ENCODE measurements around the gene SLCO4A1.
A peak's percentile ranks its signal among the peaks of the same experiment; 100 is the strongest.
"Not testable (repeated sequence)": the region's sequence is repeated elsewhere in the genome, so short reads cannot be mapped to it uniquely, and the experiment has no call there.

The SLCO4A1 gene

DNA sequence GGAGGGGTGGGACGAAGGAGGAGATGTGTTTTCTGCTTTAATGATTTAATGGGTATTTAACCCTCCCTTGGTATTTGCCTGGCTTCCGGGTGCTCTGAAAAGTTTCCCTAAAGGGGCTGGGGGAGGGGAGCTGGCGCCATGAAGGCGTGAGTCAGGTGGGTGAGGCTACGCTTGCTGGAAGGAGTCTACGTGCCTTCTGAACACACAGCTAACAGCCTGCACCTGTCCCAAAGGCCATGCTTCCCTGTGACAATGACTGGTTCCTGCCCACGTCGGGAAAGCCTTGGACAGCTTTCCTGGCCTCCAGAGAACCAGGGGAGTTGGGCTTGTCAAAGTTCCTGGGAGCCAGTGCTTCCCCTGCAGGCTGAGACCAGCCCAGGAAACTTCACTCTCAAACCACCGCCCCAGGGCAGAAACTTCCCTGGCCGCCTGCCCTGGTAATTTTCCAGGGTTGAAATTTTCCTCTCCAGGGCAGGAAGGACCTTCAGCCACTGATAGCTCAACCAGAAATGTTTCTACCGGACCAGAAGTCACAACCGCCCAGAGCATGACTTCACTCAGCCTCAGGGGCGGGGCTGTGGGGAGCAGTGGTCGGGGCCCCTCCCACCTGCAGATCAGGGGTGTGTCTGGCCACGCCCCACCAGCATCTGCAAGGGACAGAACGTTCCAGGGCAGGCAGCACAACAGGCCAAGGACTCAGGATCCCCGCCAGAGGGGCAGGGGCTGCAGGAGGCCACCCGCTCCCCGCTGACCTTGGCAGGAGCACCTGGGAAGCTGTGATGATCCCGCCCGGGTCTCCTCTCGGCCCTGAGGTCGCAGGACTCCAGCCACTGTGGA, 18.6 kb upstream of the SLCO4A1 start:
- peak; percentile 93 for DNase-seq (ENCODE audit: low spot score)

- no peak for DNase-seq (ENCODE audit: low spot score)
Observed at GRCh38 chr20:62624325-62624690, 18.0 kb upstream of the SLCO4A1 start.

- DNase-seq (ENCODE audit: low spot score): no peak
Observed at GRCh38 chr20:62624719-62625453, 17.4 kb upstream of the SLCO4A1 start.

GRCh38 chr20:62625516-62625915, 16.8 kb upstream of the SLCO4A1 start:
- no peak for DNase-seq (ENCODE audit: low spot score)

DNA sequence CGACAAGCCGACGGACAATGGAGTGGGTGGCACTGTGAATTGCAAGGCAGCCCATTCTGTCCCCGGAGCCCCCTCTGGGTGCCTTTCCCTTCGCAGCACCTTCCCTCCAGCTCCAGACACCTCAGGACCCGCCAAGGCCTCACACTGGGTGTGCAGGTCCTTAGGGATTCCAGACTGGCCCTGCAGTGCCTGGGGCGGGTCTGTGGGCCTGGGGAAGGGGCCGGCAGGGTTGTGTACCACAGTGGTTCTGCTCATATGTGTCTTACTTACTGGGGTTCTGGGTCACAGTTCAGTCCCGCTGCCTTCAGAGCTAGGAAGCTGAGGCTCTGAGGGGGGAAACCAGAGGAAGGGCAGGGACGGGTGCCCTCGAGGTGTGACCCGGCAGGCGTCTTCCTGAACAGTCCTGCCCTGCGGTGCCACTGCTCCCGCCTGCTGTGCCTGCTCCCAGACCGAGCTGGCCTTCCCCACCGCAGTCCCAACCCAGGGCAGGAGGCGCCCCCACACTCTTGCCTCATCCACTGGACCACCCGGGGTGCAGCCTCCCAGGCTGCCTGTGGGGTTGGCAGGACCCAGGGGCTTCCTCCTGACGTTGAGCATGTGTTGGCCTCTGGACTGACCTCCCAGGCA, 16.3 kb upstream of the SLCO4A1 start:
- DNase-seq (ENCODE audit: low spot score): no peak

- DNase-seq (ENCODE audit: low spot score): not testable (repeated sequence)
Observed at GRCh38 chr20:62627425-62627824, 14.9 kb upstream of the SLCO4A1 start.

- DNase-seq (ENCODE audit: low spot score): no peak
Observed at GRCh38 chr20:62627901-62628612, 14.2 kb upstream of the SLCO4A1 start.

GRCh38 chr20:62628691-62629090, 13.6 kb upstream of the SLCO4A1 start:
- no peak for DNase-seq (ENCODE audit: low spot score)

DNA sequence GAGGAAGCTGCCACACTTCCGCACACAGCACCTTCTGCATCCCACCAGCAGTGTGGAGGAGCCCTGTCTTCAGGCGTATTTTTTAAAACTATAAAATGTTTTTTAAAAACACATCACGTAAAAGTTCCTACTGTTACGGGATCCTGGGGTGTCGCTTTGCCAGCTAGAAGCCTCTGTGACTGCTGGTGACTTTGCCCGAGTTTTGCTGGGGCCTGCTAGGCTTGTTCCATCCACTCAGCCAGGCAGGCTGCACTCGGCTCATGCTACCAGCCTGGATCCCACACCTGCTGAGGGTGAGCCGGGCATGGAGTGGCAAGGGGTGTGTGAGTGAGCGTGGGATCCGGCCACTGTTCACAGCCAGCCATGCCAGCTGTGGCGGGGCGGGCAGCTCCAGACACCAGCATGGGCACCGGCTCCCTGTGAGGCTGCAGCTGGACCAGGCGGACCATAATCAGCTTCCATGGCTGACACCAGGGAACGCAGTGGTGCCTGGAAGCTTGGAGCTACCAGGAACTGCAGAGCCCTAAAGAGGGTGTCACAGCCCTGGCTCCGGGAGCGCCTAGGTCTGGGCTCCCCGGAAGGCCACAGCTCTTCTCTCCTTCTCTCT, 12.3 kb upstream of the SLCO4A1 start:
- DNase-seq (ENCODE audit: low spot score): no peak

GRCh38 chr20:62631336-62632308, 10.7 kb upstream of the SLCO4A1 start:
- no peak for DNase-seq (ENCODE audit: low spot score)

DNA sequence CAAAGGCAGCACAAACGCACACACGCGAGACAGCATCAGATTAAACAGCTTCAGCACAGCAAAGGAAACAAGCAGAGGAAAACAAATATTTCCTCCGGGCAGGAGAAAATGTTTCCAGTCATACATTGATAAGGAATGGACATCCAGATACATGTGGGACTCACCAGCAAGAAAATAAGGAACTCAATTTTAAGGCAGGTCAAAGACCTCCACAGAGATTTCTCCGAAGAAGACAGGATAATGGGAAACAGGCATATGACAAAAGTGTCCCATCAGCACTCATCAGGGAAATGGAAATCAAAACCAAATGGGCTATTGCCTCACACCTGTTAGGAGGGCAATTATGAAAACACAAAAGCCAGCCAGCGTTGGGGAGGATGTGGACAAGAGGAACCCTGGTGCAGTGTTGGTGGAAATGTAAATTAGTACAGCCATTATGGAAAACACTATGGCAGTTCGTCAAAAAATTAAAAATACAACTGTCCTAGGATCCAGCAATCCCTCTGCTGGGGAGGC, 9.7 kb upstream of the SLCO4A1 start:
- DNase-seq (ENCODE audit: low spot score): no peak

DNA sequence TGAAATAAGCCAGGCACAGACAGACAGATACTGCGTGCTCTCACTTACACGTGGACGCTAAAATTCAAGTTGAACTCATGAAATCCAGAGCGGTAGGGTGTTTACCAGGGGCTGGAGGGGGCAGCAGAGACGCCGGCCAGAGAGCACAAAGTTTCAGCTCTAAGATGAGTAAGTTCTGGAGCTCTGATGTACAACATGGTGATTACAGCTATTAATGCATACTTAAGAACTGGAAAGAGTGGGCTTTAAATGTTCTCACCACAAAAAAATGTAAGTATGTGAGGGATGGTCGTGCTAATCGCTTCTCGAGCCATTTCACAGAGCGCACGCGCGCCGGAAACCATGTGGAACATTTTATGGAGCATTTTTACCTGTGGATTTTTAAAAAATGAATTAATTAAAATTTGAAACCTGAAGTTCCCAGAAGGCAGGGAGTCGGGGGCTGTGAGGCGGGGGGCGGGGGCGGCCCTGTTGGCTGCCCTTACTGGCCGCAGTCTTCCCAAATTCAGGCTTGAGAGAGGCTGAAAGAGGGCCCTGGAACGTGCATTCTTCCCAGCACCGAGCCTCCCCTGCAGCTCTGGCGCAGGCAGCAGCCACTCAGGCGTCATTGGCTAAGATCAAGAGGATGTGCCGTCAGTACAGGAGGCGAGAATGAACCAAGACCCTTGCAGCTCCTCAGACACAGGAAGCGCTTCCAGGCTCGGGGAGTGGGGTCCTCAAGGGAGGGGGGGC, 8.5 kb upstream of the SLCO4A1 start:
- no peak for DNase-seq (ENCODE audit: low spot score)

DNA sequence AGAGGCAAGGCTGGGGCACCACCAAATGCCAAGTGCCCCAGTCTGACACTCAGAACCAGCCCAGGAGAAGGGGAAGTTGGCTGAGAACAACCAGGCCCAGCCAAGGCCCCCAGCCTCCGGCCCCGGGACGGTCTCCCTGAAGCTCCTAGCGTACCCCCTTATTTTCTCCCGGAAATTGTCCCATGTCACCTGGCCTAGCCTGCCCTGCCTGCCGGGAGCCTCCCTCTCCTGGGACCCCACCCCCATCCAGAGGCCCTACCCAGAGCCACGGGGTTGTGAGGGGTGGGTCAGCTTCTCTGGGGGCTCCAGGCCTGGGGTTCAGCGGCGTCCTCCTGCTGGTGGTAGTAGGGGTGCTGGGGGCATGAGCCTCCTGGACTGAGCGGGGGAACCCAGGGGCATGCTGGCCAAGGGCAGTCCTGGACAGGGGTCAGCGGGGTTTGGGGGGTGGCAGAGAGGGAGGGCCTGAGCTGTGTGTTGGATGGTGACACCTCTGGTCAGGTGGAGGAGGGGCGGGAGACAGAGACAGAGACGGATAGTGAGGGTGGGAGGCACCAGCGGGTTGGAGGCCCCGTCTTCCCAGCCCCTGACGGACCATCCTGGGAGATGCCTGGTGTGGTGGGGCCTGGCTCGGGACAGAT, 7.9 kb upstream of the SLCO4A1 start:
- no peak for DNase-seq (ENCODE audit: low spot score)

GRCh38 chr20:62635232-62635631, 7.1 kb upstream of the SLCO4A1 start:
- DNase-seq (ENCODE audit: low spot score): no peak

- DNase-seq (ENCODE audit: low spot score): no peak
Observed at GRCh38 chr20:62635852-62636251, 6.5 kb upstream of the SLCO4A1 start.

DNA sequence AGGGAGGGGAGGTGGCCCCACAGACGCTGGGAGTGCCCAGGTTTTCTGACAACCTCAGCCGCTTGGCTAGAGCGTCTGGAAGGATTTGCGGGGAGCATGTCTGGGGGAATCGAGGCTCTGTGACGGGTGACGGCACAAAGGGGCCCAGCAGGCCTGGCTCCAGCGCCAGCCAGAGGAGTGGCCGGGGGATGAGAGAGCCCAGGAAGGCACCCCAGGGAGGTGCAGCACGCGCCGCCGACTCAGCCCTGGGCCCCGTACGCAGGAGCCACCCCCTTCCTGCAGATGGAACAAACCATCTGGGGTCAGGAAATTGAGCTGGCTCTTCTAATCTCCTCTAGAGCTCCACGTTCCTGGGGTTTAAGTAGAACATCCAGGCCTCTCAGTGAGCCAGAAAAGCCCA, 5.9 kb upstream of the SLCO4A1 start:
- DNase-seq (ENCODE audit: low spot score): no peak

DNA sequence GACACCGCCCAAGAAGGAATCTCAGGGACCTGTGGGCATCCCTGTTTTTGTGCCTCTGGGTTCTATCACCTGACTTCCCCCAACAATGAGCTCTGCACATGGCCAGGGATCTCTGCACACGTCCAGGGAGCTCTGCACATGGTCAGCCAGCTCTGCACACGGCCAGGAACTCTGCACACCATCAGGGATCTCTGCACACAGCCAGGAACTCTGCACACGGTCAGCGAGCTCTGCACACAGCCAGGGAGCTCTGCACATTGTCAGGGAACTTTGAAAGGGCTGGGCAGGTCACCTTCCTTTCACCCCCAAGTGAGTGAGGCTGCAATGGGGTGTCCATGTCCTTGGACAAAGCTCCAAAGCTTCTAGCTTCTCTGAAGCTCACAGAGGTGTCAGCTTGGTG, 5.2 kb upstream of the SLCO4A1 start:
- DNase-seq (ENCODE audit: low spot score): no peak

DNA sequence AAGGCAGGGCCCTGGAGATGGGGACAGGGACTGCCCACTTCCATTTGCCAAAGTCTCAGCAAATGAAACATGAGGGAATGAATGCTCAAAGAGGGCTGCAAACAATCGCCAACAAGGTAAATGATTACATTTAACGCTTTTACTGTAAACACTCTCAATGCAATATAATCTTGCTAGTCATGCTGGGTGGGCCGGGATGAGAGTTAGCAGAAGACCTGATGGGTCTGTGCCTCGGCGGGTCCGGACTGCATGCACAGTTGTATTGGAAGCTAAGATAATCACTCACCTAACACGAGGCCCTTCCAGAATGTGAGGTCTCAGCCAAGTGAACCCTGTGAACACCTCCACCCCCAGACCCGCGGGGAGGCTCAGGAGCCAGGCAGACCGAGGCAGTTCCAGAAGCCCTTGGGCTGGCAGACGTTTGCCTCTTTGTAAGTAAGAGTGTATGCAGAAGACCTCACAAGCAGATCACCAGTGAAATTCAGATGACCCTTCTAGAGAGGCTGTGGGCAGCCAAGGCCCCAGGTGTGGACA, 4.7 kb upstream of the SLCO4A1 start:
- no peak for DNase-seq (ENCODE audit: low spot score)

DNA sequence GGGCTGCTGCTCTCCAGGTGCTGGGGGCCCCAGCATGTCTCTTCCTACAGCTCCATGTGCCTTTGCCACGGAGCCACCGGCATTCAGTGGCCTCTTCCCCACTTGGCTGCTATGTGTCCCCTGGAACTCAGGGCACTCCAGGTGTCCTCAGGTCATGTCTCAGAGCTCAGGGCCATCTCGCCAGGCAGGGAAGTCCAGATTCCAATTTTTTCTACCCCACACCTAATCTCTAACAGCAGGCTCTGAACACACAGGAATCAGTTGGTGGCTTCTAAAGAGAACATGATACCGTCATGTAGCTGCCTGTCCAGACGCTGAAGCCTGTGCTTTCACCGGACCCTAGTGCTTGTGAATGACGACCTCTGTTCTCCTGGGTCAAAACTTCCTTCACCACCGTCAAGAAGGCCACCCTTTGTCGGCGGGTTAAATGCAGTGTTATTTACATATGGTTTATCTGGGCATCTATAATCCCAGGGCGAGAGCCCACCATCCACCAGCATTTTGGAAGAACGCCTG, 4.2 kb upstream of the SLCO4A1 start:
- no peak for DNase-seq (ENCODE audit: low spot score)
